H7 (cell line): ENCODE data around the gene TNFAIP8. TPM values are rescaled to one million over a fixed set of nuclear protein-coding genes. Genes with fewer than 3 reads are reported as not detected.

Experiments
- DNase-seq: peaks from one replicate; pipeline ENCODE4 v3.0.0; 2012
- H3K27me3 ChIP-seq: 2 replicates; pipeline ENCODE4 v1.6.0; 2011; ENCODE audit warnings: mild to moderate bottlenecking, low read length; ENCODE audit not compliant: control insufficient read depth, insufficient read depth
- H3K36me3 ChIP-seq: replicated peaks from 2 replicates; pipeline ENCODE4 v1.5.1; 2011; ENCODE audit warnings: low read length; ENCODE audit not compliant: control insufficient read depth, insufficient read depth
- H3K4me3 ChIP-seq: 2 replicates; pipeline ENCODE4 v1.5.1; 2011; ENCODE audit warnings: low read depth, mild to moderate bottlenecking, control low read depth, low read length, moderate library complexity; ENCODE audit not compliant: insufficient read depth
- total RNA-seq: library from RNA; depleted of rRNA; stranded (reverse); fragments of >200 nt; shearing (Covaris generic); gene quantifications from 2 replicates; pipeline ENCODE4 v1.2.3, GENCODE V29; 2014

TNFAIP8 gene
- total RNA-seq, 1 experiment from 2014 or later, result 38.6 TPM

DNA sequence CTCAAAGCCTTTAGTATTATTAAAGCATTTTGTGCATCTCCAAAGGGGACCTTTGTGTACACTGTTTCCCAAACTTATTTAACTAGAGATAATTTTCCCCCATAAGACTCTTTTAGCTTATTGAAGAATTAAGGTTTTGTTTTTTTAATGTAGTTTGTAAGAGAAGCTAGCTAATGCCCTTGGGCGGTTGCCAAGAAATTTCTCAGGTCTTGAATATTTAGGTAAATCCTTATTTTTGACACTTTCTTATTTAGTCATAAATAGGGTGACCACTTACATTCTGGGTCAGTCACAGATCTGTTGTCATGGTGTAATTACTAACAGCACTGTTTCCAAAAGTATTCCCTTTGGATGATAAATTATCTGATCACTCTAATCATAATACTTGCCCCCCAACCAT is 27.2 kb downstream of the TNFAIP8 start:
- Histone ChIP-seq H3K36me3 (no peaks in the 10 kb centered on the region), H3K27me3 (no peaks in the 10 kb centered on the region), H3K4me3 (no peak overlapping the region)
- DNase-seq, result no peak

DNA sequence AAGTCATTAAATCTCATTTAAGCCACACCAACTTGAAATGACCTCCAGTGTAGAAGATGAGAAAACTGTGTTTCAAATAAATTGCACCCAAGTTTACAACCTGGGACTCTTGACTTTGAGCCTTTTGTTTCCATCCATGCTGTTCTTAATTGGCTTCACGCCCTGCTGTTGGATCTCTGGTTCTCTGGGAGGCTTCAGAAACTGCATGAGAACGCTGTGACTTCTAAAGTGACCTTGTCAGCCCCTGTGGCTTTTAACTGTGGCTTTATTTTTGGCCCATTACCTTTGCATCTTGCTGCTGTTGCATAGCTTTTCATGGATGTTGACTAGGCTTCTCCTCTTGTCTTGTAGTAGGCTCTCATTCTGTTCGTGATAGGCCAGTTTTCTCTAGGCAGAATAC is 29.3 kb downstream of the TNFAIP8 start:
- no peaks in the 10 kb centered on the region for H3K27me3 ChIP-seq
- H3K4me3 ChIP-seq, result no peak overlapping the region
- no peaks in the 10 kb centered on the region for H3K36me3 ChIP-seq
- no peak for DNase-seq

DNA sequence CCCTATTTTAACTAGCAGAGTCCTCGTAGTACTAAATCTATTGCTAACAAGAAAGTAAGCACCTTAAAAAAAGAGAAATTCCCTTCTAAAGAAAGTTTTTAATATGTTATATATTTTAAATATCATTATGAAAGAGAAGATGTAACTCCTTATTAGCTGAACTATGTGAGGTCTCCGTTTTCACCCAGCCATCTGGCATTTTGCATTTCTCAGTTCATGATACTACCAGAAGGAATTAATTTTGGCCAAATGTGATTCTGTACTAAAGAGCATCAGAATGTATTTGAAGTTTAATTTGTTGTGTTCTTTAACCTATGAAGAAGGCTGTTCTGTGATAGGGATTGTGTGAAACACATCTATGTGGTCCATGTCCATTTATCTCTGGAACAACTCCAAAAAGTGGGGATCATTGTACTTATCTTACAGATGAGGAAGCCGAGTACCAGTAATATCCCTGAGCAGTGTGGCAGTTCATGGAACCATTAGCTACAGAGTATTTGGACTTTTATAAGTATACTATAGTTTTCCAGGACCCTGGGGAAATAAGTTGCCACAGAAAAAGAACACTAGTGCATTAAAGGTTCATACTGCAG is 29.8 kb downstream of the TNFAIP8 start:
- Histone ChIP-seq H3K4me3 (no peak overlapping the region), H3K36me3 (no peaks in the 10 kb centered on the region), H3K27me3 (no peaks in the 10 kb centered on the region)
- DNase-seq, result no peak

DNA sequence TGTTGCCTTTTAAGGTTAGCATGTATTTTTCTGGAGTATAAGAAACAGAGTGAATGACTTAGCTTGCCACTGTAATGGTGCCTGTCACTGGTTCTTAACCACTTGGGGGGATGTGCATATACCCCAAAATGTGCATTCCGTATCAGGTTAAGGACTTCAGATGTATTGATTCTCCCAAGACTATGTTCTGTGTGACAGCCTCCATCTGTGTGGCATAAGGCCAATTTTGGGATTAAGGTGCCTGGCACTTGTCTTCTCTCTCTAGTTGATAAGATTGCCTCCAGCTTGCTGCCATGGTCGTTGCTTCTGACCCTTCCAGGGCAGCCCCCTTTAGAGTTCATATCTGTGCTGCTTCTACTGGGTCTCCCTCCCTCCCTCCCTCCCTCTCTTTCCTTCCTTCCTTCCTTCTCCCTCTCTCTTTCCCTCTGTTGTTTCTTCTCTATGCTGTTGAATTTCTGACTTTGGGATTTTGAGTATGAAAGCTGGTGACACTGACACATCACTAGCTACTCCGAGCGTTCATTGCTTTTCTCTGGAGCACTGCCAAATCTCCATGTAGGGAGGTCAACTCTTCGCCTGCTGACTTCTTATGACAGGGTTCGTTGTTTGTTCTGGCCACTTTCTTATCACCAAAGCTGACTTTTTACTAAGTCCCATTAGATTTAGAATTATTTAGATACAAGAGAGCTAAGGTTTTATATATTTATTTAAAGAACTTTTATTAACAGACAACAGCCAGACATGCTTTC is 31.0 kb downstream of the TNFAIP8 start:
- no peak for DNase-seq
- Histone ChIP-seq H3K36me3 (no peaks in the 10 kb centered on the region), H3K27me3 (no peaks in the 10 kb centered on the region), H3K4me3 (no peak overlapping the region)

DNA sequence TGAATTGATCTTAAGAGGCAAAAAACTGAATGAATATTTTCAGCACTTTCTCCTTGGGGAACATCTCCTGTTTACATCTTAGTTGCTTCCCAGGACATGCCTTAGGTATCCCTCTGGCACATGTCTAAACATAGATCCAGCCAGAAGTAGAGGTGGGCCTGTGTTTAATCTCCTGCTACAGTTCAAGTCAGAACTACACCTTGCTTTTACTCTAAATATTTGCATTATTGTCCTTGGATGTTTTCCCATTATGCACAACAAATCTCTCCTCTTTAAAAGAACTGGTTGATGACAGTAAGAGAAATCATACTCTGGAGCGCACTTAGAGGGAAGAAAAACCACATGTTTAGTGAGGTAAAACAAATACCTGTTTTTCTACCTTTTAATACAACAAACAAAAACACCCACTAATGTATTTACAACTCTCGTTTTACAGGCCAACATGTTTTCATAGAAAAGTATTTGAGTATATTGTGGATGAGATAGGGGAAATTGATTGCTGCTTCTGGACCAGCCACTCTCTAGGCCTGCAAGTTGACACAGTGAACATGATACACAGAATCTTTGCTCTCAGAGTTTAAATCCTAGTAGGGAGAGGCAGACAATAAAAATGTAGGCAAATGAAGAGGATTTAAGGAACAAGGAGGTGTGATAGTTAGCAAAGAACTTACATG is 32.3 kb downstream of the TNFAIP8 start:
- no peak overlapping the region for H3K4me3 ChIP-seq
- H3K27me3 ChIP-seq, result no peaks in the 10 kb centered on the region
- no peak for DNase-seq
- H3K36me3 ChIP-seq, result no peaks in the 10 kb centered on the region

DNA sequence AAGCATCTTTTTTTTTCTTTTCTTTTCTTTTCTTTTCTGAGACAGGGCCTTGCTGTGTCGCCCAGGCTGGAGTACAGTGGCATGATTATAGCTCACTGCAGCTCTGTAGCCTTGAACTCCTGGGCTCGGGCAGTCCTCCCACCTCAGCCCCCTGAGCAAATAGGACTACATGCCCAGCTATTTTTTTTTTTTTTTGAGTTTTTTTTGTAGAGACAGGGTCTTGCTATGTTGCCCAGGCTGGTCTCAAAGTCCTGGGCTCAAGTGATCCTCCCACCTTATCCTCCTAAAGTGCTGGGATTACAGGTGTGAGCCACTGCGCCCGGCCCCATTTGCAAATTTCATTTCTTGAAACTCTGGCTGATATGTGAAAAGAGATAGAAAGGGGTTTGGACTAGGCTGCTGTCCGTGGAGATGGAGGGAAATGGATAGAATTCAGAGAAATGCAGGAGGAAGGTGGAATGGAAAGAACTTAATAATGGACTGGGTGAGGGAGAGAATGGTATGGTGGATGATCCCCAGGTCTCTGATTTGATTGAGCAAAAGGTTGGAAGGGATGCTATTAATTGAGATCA is 32.9 kb downstream of the TNFAIP8 start:
- Histone ChIP-seq H3K4me3 (no peak overlapping the region), H3K27me3 (no peaks in the 10 kb centered on the region), H3K36me3 (no peaks in the 10 kb centered on the region)
- DNase-seq, result no peak

DNA sequence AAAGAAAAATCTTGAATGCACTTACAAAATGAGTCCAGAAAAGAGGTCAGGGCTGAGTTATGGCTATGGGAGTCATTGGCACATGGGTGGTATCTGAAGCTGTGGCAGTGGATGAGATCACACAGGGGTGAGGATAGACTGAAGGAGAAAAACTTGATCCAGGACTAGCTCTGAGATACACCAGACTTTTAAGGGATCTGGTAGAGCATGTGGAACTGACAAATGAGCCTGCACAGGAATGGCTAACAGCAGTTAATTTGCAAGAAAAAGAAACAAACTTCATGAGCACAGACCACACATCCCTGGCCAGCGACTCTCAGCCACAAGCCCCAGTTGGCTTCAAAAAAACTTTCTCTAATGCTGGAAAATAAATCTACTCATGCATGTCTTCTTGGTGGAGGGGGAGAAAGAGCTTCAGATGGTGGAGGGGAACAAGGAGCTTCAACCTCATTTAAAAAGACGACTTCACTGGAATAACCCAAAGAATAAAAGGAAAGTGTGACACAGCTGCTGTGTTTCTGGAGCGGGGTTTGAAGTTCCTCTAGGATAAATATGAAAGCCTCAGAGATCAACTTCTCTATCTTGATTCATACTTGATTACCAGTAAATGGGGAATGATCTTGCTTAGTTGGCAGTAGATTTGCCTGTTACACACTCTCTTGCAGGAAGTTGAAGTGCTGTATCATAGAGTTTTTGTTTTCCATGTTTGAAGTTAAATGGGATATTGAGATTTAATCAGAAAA is 33.6 kb downstream of the TNFAIP8 start:
- H3K36me3 ChIP-seq, result no peaks in the 10 kb centered on the region
- no peak overlapping the region for H3K4me3 ChIP-seq
- no peak for DNase-seq
- no peaks in the 10 kb centered on the region for H3K27me3 ChIP-seq

DNA sequence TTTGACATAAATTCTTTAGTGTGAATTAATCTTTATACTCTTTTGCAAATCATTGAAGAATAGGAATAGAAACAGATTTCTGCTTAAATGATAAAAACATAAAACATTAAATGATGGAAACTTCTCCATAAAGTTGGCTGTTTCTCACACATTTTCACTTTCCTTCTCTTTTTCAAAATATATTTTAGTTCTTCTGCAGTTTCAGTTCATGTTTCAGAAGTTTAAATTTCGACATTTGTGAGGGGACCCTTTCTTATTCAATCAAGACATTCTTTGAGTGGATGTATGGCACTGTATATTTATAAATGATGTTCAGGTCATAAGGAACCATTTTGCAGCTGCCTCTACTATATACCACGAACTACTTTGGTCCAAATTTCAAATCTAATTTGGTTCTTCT is 34.6 kb downstream of the TNFAIP8 start:
- no peak for DNase-seq
- Histone ChIP-seq H3K27me3 (no peaks in the 10 kb centered on the region), H3K36me3 (no peaks in the 10 kb centered on the region), H3K4me3 (no peak overlapping the region)

DNA sequence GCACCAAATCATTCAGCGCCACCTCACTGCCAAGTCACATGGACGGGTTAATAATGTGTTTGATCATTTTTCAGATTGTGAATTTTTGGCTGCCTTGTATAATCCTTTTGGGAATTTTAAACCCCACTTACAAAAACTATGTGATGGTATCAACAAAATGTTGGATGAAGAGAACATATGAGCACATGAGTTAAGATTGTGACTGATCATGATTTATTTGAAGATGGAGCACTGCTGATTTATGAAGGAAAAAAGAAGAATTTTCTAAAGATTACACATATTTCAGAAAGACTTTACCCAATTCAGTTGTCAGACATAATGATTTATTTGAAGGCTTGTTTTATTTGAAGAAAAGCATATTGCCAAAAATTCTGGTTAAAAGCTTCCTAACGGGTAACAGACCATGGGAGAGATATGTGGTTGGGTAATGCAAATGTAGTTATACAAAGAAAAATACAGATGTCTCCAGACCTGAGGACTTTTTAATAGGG is 37.4 kb downstream of the TNFAIP8 start:
- no peak for DNase-seq
- H3K4me3 ChIP-seq, result no peak overlapping the region
- H3K36me3 ChIP-seq, result no peaks in the 10 kb centered on the region
- H3K27me3 ChIP-seq, result no peaks in the 10 kb centered on the region

DNA sequence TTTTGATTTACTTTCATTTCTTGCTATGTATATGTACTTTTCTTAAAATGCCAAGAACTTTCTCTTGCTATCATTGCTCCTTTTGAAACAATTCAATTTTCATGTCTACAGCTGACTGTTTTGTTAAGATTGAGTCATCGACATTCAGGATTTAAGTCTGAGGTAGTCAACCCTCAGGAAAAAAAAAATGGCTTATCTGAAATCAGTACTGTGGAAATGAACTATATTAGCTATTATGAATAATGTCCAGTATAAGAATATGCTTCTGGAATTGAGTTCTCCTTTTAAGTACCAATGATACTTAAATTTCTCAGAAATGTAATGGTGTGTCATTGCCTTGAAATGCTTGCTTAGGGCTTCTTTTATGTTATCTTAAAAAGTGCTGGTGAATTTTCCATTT is 37.9 kb downstream of the TNFAIP8 start:
- Histone ChIP-seq H3K36me3 (no peaks in the 10 kb centered on the region), H3K27me3 (no peaks in the 10 kb centered on the region), H3K4me3 (no peak overlapping the region)
- no peak for DNase-seq

DNA sequence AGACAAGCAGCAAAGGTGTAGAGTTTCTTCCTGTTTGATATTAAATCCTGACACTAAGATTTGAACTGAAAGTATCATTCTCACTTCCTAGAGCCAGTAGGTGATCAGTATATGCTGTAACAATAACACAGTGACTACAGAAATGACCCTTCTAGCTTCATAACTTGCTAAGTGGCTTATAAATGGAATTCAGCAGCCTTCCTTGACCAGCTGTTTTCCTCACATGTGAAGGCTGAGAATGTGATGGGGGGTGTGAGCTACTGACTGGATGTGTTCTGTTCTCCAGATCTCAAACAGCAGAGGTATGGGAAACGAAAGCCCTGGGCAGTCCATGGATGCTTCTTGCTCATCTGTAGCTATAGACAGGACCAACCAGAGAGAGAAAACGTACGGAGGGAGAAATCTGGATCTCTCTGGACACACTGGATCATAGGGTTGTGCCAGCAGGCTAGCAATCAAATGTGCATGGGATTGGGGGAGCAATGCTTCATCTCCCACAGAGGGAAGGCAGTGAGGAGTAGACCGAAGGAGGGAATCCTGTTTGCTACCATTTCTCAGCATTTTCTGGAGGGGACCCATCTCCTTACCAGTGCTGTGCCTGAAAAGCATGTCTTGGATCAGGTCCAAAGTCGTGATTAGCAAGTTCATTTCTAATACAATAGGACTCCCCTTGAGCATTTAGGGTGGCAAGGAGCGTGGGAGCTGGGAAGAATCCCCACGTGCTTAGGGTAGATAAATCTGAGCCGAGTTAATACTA is 39.4 kb downstream of the TNFAIP8 start:
- Histone ChIP-seq H3K36me3 (no peaks in the 10 kb centered on the region), H3K27me3 (no peaks in the 10 kb centered on the region), H3K4me3 (no peak overlapping the region)
- DNase-seq, result no peak

DNA sequence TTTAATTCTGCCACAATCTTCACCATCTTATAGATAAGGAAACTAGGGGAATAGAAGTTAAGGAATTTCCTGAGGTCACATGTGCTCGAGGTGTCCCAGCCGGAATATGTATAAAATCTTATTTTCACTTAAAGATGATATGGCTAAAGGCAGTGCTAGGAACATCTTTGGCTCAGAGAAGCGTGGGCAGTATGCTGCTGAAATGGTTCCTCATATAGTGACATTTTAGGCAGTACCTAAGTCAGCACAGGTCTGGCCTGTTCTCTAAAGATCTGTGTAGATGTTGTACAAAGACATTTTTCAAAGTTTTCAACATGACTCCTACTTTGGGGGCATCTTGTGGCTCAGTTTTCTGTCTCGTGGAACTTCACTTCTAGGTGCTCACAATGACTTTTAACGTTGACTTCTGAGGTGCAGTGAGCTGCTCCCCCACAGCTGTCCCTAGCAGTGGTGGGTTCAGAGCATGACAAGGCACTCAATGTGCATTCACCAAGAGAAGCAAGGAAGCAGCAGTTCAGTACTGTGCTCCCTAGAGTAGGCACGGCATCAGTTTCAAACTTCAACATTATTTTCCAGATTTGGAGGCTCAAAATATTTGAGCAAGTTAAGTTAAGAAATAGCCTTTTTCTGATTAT is 40.3 kb downstream of the TNFAIP8 start:
- DNase-seq, result no peak
- Histone ChIP-seq H3K36me3 (no peaks in the 10 kb centered on the region), H3K4me3 (no peak overlapping the region), H3K27me3 (no peaks in the 10 kb centered on the region)

DNA sequence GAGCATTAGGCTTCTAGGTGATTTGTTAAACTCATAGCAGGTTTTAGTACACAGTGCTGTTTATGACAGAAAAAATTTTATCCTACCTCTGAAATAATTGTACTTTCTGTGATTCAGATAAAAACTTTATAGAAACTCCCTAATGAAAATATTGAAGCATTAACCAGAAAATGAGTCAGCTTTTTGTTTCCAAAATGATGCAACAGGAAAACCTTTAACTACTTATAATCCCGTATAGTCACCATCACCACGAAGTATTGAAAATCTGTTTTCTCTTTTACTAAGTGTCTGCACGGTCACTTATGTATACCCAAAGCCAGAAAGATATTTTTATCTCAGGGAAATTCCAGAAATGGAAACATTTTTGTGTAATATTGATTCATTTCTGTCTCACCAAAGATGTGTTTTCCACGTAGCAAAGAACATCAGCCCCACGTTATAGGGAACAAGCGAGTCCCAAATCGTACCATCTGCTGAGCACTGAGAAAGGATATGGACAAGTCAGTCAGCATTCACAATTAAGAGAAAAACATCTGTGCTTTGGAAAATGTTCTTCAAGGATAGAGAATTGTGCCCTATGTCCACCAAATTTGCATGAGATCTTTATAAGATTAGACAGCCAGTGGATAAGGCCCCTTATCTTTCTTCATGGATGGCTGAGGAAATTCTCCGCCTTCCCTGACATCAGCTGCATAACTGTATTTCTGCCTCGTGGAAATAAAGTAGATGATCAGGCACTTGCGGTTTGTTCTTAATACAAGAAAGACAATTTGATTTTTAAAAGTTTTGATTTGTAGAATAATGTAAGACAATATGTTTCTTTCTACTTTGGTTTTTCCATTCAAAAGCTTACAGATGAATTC is 41.9 kb downstream of the TNFAIP8 start:
- Histone ChIP-seq H3K4me3 (no peak overlapping the region), H3K36me3 (no peaks in the 10 kb centered on the region), H3K27me3 (no peaks in the 10 kb centered on the region)
- no peak for DNase-seq
